Smooth muscle cell (in vitro differentiated cells): ENCODE results near the gene CAMK2B. TPM values are rescaled to one million over a fixed set of nuclear protein-coding genes. Genes with fewer than 3 reads are reported as not detected.

Source experiments
- DNase-seq: peaks from one replicate; lab custom pipeline; 2025; ENCODE audit not compliant: unreplicated experiment; lab: John Stamatoyannopoulos, UW
- H2AFZ ChIP-seq: fragments of 200-600 bp; sonication (generic); 2 replicates; pipeline ENCODE4 v1.6.0; 2016; ENCODE audit warnings: antibody characterized with exemption, low read depth, mild to moderate bottlenecking
- H3F3A ChIP-seq: fragments of 200-600 bp; sonication (generic); 2 replicates; pipeline ENCODE4 v1.6.0; 2017; ENCODE audit warnings: antibody characterized with exemption, low read depth
- H3K27ac ChIP-seq: fragments of 200-600 bp; sonication (generic); 2 replicates; pipeline ENCODE4 v1.5.1; 2016; ENCODE audit warnings: low read depth, mild to moderate bottlenecking
- H3K27me3 ChIP-seq: fragments of 200-600 bp; sonication (generic); 2 replicates; pipeline ENCODE4 v1.6.1; 2016; ENCODE audit warnings: low read depth, mild to moderate bottlenecking
- H3K36me3 ChIP-seq: fragments of 200-600 bp; sonication (generic); 2 replicates; pipeline ENCODE4 v1.5.1; 2016; ENCODE audit warnings: low read depth
- H3K4me1 ChIP-seq: fragments of 200-600 bp; sonication (generic); 2 replicates; pipeline ENCODE4 v1.5.1; 2016; ENCODE audit warnings: low read depth
- H3K4me2 ChIP-seq: fragments of 200-600 bp; sonication (generic); 2 replicates; pipeline ENCODE4 v1.6.0; 2016; ENCODE audit warnings: mild to moderate bottlenecking
- H3K4me3 ChIP-seq: fragments of 200-600 bp; sonication (generic); 2 replicates; pipeline ENCODE4 v1.5.1; 2016; ENCODE audit warnings: mild to moderate bottlenecking
- H3K79me2 ChIP-seq: fragments of 200-600 bp; sonication (generic); 2 replicates; pipeline ENCODE4 v1.6.0; 2016; ENCODE audit warnings: low read depth, mild to moderate bottlenecking
- H3K9ac ChIP-seq: fragments of 200-600 bp; sonication (generic); 2 replicates; pipeline ENCODE4 v1.6.0; 2016; ENCODE audit warnings: low read depth
- H3K9me3 ChIP-seq: fragments of 200-600 bp; sonication (generic); replicated peaks from 2 replicates; pipeline ENCODE4 v1.5.1; 2016; ENCODE audit warnings: low read depth
- H4K20me1 ChIP-seq: fragments of 200-600 bp; sonication (generic); 2 replicates; pipeline ENCODE4 v1.6.0; 2016; ENCODE audit warnings: low read depth
- WGBS: methylation state at CpG from one replicate; pipeline ENCODE4 v1.1.7; 2016; ENCODE audit warnings: low lambda C conversion rate; 5-methylcytosine and 5-hydroxymethylcytosine counted together
- polyA plus RNA-seq: library from polyadenylated mRNA; unstranded; fragments of >200 nt; fragmentation: Nextera tagmentation; extraction: Ambion mirVana; gene quantifications from 2 replicates; pipeline ENCODE4 v1.2.1, GENCODE V29; 2016
- total RNA-seq: library from RNA; depleted of rRNA; stranded (reverse); fragments of >200 nt; gene quantifications from 2 replicates; pipeline ENCODE4 v1.2.3, GENCODE V29; 2014
- TF ChIP-seq, protein P1 (sequence below): fragments of 200-600 bp; sonication (generic); IDR thresholded peaks from 2 replicates; pipeline ENCODE4 v1.5.1; 2017; ENCODE audit warnings: borderline replicate concordance, mild to moderate bottlenecking, antibody characterized with exemption; ENCODE audit not compliant: insufficient read depth, poor library complexity, severe bottlenecking

The CAMK2B gene
- total and polyA plus RNA-seq, 2 experiments from 2014 or later: not detected

DNA sequence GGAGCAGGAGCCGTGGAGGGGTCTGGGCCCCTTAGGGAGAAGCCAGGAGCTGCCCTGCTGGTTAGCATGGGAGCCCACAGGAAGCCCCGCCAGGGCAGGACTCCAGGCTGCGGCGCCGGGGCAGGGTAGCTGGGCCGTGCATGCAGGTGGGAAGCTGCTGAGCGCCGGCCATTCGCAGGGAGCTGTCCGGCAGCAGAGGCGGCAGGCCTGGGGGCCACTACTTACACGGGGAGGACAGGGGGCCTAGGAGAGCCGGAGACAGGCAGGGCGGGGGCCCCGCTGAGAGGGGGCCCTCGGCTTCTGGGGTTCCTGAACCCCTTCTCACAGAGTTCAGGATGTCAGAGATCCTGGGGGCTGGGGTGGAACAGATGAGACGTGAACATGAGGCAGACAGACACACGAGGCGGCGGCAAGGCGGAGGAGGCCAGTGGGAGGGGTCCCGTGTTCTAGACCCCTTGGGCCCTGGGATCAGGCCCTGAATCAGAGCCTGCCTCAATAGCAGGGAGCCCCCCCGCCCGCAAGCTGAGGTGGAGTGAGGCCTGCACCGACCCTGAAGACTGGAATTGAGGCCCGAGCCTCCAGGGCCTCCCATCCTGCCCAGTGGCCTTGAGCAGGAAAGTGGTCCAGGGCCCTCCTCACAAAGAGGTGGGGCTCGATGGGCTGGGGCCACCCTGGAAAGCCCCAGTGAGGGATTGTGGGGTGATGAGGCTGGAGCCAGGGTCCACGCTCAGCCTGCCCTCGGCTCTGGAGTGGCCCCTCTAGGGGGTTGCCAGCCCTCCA lies 96.6 kb downstream of the CAMK2B start:
- no peaks in the 10 kb centered on the region for H3F3A ChIP-seq
- no peak overlapping the region for H3K4me3 ChIP-seq
- H4K20me1 ChIP-seq: no peaks in the 10 kb centered on the region
- H2AFZ ChIP-seq: no peak overlapping the region
- TF ChIP-seq, protein P1, sequence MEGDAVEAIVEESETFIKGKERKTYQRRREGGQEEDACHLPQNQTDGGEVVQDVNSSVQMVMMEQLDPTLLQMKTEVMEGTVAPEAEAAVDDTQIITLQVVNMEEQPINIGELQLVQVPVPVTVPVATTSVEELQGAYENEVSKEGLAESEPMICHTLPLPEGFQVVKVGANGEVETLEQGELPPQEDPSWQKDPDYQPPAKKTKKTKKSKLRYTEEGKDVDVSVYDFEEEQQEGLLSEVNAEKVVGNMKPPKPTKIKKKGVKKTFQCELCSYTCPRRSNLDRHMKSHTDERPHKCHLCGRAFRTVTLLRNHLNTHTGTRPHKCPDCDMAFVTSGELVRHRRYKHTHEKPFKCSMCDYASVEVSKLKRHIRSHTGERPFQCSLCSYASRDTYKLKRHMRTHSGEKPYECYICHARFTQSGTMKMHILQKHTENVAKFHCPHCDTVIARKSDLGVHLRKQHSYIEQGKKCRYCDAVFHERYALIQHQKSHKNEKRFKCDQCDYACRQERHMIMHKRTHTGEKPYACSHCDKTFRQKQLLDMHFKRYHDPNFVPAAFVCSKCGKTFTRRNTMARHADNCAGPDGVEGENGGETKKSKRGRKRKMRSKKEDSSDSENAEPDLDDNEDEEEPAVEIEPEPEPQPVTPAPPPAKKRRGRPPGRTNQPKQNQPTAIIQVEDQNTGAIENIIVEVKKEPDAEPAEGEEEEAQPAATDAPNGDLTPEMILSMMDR: no peak
- no peak for DNase-seq
- H3K27me3 ChIP-seq: no peaks in the 10 kb centered on the region
- peaks cover 5% of the 10 kb centered on the region for H3K4me1 ChIP-seq
- 89% methylated on average over 14 of the region's 29 CpGs for WGBS
- H3K9ac ChIP-seq: no peak overlapping the region
- no peak overlapping the region for H3K27ac ChIP-seq
- no peak overlapping the region for H3K4me2 ChIP-seq
- H3K79me2 ChIP-seq: no peaks in the 10 kb centered on the region
- H3K9me3 ChIP-seq: no peaks in the 10 kb centered on the region
- H3K36me3 ChIP-seq: no peaks in the 10 kb centered on the region

DNA sequence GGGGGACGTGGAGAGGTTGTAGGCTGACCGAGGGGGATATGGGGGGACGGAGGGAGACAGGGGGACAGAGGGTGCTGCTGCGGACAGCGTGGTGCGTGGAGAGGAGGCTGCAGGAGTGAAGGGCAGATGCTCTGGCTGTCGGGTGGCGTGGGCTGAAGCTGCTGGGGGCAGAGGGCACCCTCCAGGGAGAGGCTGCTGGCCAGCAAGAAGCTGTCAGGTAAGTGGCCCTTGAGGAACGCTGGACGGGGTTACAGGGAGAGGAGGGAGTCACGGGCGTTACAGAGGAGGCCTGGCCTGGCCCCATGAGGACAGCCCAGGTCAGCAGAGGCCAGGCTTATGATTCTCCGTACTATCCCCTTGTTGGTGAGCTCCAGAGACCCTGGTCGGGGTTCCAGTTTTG lies 97.5 kb downstream of the CAMK2B start:
- Histone ChIP-seq H3K4me1 (peaks cover 5% of the 10 kb centered on the region), H3K9ac (no peak overlapping the region), H4K20me1 (no peaks in the 10 kb centered on the region), H3F3A (no peaks in the 10 kb centered on the region), H3K9me3 (no peaks in the 10 kb centered on the region), H3K27ac (no peak overlapping the region), H3K4me2 (no peak overlapping the region), H3K79me2 (no peaks in the 10 kb centered on the region), H3K27me3 (no peaks in the 10 kb centered on the region), H2AFZ (no peak overlapping the region), H3K4me3 (no peak overlapping the region), H3K36me3 (no peaks in the 10 kb centered on the region)
- DNase-seq: no peak
- WGBS: 72% methylated on average over 7 of the region's 14 CpGs
- TF ChIP-seq, protein P1: no peak

DNA sequence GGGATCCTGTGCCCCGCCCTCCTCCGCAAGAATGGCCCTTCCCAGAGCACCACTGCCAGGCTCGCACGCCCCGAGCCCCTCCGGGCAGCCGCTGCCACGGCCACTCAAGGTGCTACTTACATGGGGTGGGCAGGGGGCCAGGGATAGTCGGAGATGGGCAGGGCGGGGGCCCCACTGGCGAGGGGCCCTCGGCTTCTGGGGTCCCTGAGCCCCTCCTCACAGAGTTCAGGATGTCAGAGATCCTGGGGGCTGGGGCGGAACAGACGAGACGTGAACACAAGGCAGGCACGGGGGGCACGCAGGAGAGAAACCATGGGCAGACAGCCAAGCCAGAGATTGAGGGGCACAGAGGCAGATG lies 99.0 kb downstream of the CAMK2B start:
- Histone ChIP-seq H3K4me2 (no peak overlapping the region), H4K20me1 (no peaks in the 10 kb centered on the region), H3K79me2 (no peaks in the 10 kb centered on the region), H3K27ac (no peak overlapping the region), H3K27me3 (no peaks in the 10 kb centered on the region), H3K9me3 (no peaks in the 10 kb centered on the region), H3K9ac (no peak overlapping the region), H3K4me1 (peaks cover 5% of the 10 kb centered on the region), H3K36me3 (no peaks in the 10 kb centered on the region), H2AFZ (no peak overlapping the region), H3K4me3 (no peak overlapping the region), H3F3A (no peaks in the 10 kb centered on the region)
- TF ChIP-seq, protein P1: no peak
- DNase-seq: no peak
- 93% methylated on average over 14 of the region's 17 CpGs for WGBS
